Esophagus squamous epithelium (tissue), 4 donors: ENCODE data around the gene LPAR5.

Source experiments
- POLR2A ChIP-seq, 4 donors: fragments of 450-650 bp; IDR thresholded peaks; one replicate each; pipeline ENCODE4 v1.6.1; 2017; ENCODE audit warnings: antibody characterized with exemption in 4 of 4, mild to moderate bottlenecking in 4 of 4, moderate library complexity in 3 of 4
- TF ChIP-seq, protein P1 (sequence below), 6 experiments: fragments of 450-650 bp in 4 of 6; fragments of 200-600 bp in 2 of 6; sonication (generic) in 2 of 6; IDR thresholded peaks; one replicate each; pipeline ENCODE4 v1.5.1; 2016 to 2019; ENCODE audit warnings: antibody characterized with exemption in 6 of 6, mild to moderate bottlenecking in 4 of 6, moderate library complexity in 4 of 6

- TF ChIP-seq POLR2A (IDR thresholded peaks at IDR 0.05) = no peak
- TF ChIP-seq, protein P1, sequence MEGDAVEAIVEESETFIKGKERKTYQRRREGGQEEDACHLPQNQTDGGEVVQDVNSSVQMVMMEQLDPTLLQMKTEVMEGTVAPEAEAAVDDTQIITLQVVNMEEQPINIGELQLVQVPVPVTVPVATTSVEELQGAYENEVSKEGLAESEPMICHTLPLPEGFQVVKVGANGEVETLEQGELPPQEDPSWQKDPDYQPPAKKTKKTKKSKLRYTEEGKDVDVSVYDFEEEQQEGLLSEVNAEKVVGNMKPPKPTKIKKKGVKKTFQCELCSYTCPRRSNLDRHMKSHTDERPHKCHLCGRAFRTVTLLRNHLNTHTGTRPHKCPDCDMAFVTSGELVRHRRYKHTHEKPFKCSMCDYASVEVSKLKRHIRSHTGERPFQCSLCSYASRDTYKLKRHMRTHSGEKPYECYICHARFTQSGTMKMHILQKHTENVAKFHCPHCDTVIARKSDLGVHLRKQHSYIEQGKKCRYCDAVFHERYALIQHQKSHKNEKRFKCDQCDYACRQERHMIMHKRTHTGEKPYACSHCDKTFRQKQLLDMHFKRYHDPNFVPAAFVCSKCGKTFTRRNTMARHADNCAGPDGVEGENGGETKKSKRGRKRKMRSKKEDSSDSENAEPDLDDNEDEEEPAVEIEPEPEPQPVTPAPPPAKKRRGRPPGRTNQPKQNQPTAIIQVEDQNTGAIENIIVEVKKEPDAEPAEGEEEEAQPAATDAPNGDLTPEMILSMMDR (IDR thresholded peaks at IDR 0.05) = no peak
Observed at GRCh38 chr12:6608592-6609281, 27.0 kb downstream of the LPAR5 start.
